Stimulated activated naive CD4-positive, alpha-beta T cell treated with Interleukin-2 at 50 U/mL for 16 hours (primary cell): ENCODE results near the gene MTHFD1L.

Experiments used
- DNase-seq: peaks from one replicate; lab custom pipeline; 2025; lab: John Stamatoyannopoulos, UW

The MTHFD1L gene

GRCh38 chr6:150934380-150934779 lies 68.9 kb downstream of the MTHFD1L start:
- DNase-seq, result no peak

DNA sequence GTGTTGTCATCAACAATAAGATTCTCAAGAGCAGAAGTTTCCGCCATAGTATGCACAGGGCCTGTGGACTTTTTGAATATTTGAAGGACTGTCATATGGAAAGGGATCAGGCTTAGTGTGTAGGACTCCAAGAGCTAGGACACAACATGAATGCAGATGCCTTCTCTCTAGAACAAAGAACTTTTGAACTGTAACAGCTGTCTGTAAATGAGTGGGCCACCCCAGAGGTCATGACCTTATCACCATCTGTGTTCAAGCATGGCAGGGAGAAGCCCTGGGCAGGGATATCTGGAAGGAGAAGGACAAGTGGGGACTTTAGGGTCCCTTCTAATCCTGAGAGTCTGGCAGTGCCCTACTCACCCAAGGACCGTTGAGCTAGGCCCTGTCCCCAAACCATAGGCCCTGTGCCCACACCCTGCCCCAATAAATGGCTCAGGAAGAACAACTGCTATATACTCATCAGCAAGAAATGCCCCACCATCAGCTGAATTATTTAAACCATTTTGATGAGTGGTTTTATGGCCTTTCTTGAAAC lies 70.6 kb downstream of the MTHFD1L start:
- DNase-seq, result no peak

DNA sequence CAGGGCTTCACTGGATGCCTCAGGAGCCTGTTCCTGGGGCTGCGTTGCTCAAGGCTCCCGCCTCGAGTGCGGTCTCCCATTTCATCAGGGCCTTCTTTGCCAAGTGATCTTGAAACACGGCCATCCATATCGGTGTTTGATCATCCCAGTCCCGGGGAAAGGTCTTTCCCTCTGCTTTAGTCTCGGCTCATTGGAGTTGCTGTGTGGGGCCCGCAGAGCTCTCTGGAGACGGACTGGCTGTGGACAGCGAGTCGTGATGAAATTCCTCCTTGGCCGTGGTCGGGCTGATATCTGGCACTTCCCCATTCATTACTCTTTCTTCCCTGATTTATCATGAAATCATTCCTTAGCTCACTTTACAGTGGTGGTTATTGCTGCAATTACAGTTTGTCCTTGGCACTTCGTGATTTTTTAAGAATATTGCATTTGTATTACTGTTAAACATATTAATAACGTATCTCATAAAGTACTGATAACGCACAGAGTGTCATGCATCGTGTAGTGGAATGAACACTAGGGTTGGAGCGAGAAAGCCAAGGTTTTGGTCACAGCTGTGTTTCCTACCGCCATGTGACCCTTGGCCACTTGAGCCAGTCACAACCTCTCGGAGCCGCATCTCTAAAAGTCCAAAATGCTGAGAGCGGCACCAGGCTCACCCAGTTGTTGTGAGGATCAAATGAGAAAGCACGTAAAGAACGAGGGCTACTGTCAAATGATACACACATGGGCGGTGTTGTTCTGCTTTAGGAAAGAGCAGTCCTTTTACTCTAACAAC lies 71.8 kb downstream of the MTHFD1L start:
- DNase-seq, result no peak

DNA sequence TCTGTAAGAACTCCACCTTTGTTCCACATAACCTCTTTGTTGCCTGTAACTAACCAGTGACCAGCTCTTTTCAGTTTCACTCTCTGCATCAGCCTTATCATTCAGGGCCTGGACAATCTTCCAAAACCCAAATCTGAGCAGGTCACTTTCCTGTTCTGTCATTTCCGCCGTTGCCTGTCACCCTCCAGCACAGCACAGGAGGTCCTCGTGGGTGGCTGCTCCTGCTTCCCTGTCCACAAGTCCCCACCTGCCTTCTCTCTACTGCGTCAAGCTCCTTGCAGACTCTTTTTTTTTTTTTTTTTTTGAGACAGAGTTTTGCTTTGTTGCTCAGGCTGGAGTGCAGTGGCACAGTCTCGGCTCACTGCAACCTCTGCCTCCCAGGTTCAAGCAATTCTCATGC lies 73.9 kb downstream of the MTHFD1L start:
- no peak for DNase-seq

- no peak for DNase-seq
Observed at GRCh38 chr6:150940941-150941340, 75.4 kb downstream of the MTHFD1L start.

DNA sequence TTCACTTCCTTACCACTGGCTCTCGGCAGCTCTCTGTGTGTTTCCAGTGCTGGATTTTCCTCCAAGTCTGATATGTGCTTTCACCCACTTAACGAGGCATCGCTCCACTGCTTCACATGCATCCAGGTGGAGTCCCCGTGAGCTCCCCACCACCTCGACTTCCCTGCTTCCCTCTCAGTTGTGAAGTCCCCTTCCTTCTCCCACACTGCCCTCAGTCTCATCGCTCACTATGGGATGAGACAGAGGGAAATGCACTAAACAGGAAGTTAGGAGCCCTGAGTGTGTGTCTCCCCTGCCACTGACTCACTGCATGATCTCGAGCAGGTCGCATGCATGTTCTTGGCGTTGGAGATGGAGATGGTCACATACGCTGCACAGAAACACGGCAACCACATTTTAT lies 84.0 kb downstream of the MTHFD1L start:
- DNase-seq, result no peak

- no peak for DNase-seq
Observed at GRCh38 chr6:150953851-150954250, 88.3 kb downstream of the MTHFD1L start.

- no peak for DNase-seq
Observed at GRCh38 chr6:150959166-150959565, 93.7 kb downstream of the MTHFD1L start.

DNA sequence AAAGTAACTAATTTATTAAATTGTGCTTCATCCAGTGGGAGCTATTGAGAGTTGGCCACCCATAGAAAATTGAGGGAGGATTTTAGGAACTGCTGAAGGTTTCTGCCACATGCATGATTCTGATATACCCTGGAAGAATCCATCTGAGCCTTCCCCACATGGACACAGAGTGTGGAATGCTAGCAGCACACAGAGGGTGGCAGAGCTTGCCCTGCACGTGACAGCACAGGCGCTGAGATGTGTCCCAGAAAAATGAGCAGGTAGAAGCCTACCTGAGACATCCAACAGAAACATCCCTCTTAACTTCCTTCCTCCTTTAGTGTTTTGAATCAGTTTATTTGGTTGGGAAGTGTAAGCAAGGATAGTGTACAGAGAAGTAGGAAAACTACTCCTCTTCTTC lies 96.9 kb downstream of the MTHFD1L start:
- DNase-seq, result no peak

DNA sequence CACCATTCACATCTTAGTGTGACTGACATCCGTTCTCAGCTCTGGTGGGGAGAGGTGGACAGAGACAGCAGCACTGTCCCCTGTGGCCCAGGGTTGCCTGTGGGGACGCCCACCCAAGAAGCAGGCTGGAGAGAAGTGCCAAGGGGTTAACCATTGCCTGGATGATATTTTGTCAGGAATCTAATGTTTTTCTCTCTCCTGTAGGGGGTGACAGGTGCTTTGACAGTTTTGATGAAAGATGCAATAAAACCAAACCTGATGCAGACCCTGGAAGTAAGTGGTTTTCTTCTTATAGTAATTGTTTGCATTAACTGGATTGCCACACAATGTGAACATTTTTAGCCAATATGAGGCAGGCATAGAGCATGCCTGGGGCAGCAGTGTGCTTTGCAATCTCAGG lies 99.3 kb downstream of the MTHFD1L start:
- DNase-seq, result no peak

GRCh38 chr6:150966786-150967185 lies 101.3 kb downstream of the MTHFD1L start:
- no peak for DNase-seq

DNA sequence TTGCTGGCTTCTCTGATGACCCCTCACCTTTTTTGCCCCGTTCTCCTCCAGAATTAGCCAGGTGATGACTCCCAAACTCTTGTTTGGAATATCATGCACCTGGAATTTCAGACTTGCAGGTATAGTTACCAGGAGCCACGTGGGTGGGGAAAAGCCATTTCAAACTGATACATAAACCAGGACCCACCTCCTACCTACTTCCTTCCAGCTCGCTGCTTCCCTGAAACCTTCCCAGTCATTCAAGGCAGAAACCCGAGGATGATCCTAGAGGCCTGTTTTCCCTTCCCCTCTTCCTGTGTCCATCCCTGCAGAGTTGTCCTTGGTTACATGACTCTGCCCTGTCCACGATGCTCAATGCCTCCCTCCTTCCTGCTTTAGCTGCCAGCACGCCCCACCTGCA lies 101.9 kb downstream of the MTHFD1L start:
- DNase-seq, result no peak

- no peak for DNase-seq
Observed at GRCh38 chr6:150967910-150968309, 102.4 kb downstream of the MTHFD1L start.

DNA sequence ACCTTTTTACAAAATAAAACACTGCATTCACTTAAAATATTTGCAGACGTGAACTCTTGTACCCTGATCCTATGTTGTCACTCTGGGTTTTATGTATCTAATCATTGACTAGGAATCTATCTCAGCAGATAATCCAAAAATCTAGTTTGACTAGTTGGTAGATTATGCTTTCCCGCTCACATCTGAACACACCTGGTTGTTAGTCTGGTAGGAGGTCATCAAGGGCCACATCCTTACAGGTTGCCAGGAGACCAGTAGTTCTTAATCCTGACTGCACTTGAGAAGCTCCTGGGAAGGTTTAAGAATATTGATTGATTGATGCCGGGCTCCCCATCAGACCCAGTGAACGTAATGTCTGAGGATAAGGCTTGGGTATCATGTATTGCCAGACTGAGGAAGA lies 104.4 kb downstream of the MTHFD1L start:
- DNase-seq, result no peak

GRCh38 chr6:150971219-150971618 lies 105.7 kb downstream of the MTHFD1L start:
- DNase-seq, result no peak

DNA sequence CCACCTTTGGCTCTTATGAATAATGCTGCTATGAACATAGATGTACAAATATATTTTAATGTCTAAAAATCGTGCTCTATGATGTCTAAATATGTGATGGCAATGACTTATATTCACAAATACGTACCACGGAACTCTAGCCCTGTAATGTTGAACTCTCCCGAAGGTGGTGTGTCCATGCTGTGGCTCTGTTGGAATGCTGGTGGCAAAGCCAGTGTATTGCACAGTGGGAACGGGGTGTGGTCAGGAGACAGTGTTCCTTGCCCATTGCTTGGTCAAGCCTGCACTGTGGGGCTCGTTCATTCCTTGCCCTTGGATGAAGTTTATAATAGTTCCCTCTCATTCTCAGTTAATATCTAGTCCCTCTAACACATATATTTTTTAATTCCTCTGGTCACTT lies 109.6 kb downstream of the MTHFD1L start:
- DNase-seq, result no peak

GRCh38 chr6:150977281-150977680 lies 111.8 kb downstream of the MTHFD1L start:
- no peak for DNase-seq

DNA sequence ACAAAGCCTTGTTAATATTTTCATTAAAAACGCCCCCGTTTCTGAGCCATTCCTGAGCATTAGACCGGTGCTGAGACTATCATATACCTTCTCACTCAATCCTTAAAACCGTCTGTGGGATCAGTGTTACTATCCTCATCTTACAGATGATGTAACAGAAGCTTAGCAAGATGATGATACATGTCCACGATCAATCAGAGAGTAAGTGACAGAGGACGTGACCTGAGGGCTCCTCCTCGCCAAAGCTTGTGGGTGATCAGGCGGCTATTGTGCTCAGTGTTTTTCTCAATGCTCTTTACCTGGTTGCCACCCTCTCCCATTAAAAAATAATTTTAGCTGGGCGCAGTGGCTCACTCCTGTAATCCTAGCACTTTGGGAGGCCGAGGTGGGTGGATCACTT lies 113.1 kb downstream of the MTHFD1L start:
- no peak for DNase-seq

GRCh38 chr6:150979826-150980350 lies 114.4 kb downstream of the MTHFD1L start:
- no peak for DNase-seq

GRCh38 chr6:150981095-150981494 lies 115.6 kb downstream of the MTHFD1L start:
- DNase-seq, result no peak

DNA sequence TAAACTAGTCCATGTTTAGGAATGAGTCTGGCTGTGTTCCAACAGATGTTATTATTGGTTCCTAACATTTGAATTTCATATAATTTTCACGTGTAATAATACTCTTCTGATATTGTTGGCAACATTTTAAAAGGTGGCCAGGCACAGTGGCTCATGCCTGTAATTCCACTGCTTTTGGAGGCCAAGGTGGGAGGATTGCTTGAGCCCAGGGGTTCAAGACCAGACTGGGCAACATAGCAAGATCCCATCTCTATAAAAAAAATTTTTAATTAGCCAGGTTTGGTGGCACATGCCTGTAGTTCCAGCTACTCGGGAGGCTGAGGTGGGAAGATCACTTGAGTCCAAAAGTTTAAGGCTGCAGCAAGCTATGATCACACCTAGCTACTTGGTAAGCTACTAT lies 116.2 kb downstream of the MTHFD1L start:
- no peak for DNase-seq

- peak; percentile 31 for DNase-seq
Observed at GRCh38 chr6:150987371-150987828, 121.9 kb downstream of the MTHFD1L start.

DNA sequence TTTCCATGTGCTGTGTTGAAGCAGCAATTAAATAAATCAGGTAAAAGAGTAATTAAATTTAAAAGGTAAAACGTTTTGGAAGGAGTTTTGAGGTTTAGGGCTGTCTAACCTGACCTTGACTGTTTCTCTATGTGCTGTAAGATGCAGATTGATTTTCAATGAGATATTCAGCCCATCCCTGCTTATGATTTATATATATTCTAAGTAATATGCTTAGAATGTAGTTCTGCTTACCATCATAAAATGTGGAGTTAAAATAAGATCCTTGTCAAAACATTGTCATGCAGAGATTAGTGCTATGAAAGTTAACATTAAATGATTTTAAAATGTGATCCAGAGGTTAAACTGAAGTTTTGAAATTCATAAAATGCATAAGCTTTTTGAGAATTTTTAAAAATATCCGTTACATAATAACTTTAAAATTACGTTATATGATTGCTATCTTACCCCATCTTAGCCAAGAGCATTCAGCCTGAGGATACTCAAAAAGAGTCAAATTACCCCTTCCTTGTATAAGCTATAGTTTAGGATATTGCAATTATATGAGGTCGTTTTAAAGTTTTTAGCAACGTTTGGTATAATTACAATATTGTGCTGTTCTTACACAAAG lies 122.5 kb downstream of the MTHFD1L start:
- no peak for DNase-seq
